Measurements from ENCODE around the gene GPC6. TPM values are rescaled to one million over a fixed set of nuclear protein-coding genes. Genes with fewer than 3 reads are reported as not detected.

The GPC6 gene
- total RNA-seq, 4 donors from 2014 or later: 2.7 to 5.7 (median 4.4) TPM

DNA sequence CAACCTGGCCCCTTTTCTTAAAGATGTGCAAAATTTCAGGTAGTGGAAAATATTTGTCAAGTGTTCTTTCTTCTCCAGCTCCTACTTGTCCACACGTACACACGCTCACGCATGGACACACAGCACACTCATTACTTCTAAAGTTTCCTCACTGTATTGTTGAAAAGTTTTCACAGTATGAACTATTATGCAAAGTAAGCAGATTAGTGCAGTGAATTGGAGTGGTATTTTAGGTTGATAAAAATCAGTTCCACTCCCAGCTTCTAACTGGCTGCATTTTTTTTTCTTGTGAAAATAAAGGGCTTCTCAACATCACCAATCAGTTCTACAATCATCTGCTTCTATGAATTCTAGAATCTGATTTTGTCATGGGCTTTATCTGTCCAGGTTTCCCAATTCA lies 988.4 kb downstream of the GPC6 start:
- Histone ChIP-seq H3K4me3 (no peak overlapping the region), H3K36me3 (no peaks in the 10 kb centered on the region), H3K9me3 (no peaks in the 10 kb centered on the region), H3K27me3 (no peaks in the 10 kb centered on the region), H3K4me1 (no peaks in the 10 kb centered on the region), H3K27ac (no peak overlapping the region)
- DNase-seq (ENCODE audit: low spot score in 2 of 2): no peak
- WGBS: 76% methylated on average over 3 of the region's 3 CpGs
- no peak for TF ChIP-seq EP300 (IDR thresholded peaks at IDR 0.05)
- no peak for TF ChIP-seq POLR2A (IDR thresholded peaks at IDR 0.05)
- no peak for TF ChIP-seq POLR2AphosphoS5 (IDR thresholded peaks at IDR 0.05)
- TF ChIP-seq, protein P1, sequence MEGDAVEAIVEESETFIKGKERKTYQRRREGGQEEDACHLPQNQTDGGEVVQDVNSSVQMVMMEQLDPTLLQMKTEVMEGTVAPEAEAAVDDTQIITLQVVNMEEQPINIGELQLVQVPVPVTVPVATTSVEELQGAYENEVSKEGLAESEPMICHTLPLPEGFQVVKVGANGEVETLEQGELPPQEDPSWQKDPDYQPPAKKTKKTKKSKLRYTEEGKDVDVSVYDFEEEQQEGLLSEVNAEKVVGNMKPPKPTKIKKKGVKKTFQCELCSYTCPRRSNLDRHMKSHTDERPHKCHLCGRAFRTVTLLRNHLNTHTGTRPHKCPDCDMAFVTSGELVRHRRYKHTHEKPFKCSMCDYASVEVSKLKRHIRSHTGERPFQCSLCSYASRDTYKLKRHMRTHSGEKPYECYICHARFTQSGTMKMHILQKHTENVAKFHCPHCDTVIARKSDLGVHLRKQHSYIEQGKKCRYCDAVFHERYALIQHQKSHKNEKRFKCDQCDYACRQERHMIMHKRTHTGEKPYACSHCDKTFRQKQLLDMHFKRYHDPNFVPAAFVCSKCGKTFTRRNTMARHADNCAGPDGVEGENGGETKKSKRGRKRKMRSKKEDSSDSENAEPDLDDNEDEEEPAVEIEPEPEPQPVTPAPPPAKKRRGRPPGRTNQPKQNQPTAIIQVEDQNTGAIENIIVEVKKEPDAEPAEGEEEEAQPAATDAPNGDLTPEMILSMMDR (IDR thresholded peaks at IDR 0.05): no peak

- no peak overlapping the region for H3K27ac ChIP-seq
- H3K4me3 ChIP-seq: no peak overlapping the region
- DNase-seq (ENCODE audit: low spot score in 2 of 2): no peak
- H3K4me1 ChIP-seq: no peaks in the 10 kb centered on the region
- H3K36me3 ChIP-seq: no peaks in the 10 kb centered on the region
- no peaks in the 10 kb centered on the region for H3K9me3 ChIP-seq
- no peaks in the 10 kb centered on the region for H3K27me3 ChIP-seq
- 84% methylated on average over 1 of the region's 1 CpG for WGBS
- TF ChIP-seq POLR2AphosphoS5 (IDR thresholded peaks at IDR 0.05) (no peak), EP300 (IDR thresholded peaks at IDR 0.05) (no peak), POLR2A (IDR thresholded peaks at IDR 0.05) (no peak)
- TF ChIP-seq, protein P1 (IDR thresholded peaks at IDR 0.05): no peak
Measured at GRCh38 chr13:94216476-94216875, 989.9 kb downstream of the GPC6 start.

DNA sequence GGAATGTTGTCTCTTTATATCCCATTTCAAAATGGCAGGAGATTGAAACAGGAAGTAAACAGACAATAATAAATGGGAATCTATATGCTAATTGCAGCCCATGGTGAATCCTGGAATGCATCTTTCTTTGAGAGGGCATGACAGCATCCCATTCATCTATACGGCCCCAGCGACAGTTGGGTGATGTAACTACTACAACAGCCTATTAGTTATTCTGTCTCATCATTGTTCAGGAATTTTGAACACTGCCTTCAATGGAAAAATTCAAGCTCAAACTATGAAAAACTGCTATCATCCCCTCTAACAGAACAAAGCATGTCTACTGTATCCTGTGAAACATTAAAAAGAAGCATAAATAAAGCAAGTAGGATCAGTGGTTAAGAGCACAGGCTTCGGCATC lies 990.8 kb downstream of the GPC6 start:
- no peaks in the 10 kb centered on the region for H3K4me1 ChIP-seq
- TF ChIP-seq POLR2A (IDR thresholded peaks at IDR 0.05) (no peak), EP300 (IDR thresholded peaks at IDR 0.05) (no peak), POLR2AphosphoS5 (IDR thresholded peaks at IDR 0.05) (no peak)
- TF ChIP-seq, protein P1 (IDR thresholded peaks at IDR 0.05): no peak

GRCh38 chr13:94218537-94218936 lies 991.9 kb downstream of the GPC6 start:
- no peak for TF ChIP-seq POLR2A (IDR thresholded peaks at IDR 0.05)
- TF ChIP-seq POLR2AphosphoS5 (IDR thresholded peaks at IDR 0.05): no peak
- TF ChIP-seq, protein P1 (IDR thresholded peaks at IDR 0.05): no peak
- TF ChIP-seq EP300 (IDR thresholded peaks at IDR 0.05): no peak
- Histone ChIP-seq H3K4me1 (no peaks in the 10 kb centered on the region), H3K9me3 (no peaks in the 10 kb centered on the region), H3K27ac (no peak overlapping the region), H3K36me3 (no peaks in the 10 kb centered on the region), H3K4me3 (no peak overlapping the region), H3K27me3 (no peaks in the 10 kb centered on the region)
- DNase-seq (ENCODE audit: low spot score in 2 of 2): no peak
- WGBS: 95% methylated on average over 2 of the region's 2 CpGs

More for the DNA sequence above, 990.8 kb downstream of the GPC6 start:
- DNase-seq (ENCODE audit: low spot score in 2 of 2): no peak
- H3K27me3 ChIP-seq: no peaks in the 10 kb centered on the region
- H3K36me3 ChIP-seq: no peaks in the 10 kb centered on the region
- H3K9me3 ChIP-seq: no peaks in the 10 kb centered on the region
- H3K4me3 ChIP-seq: no peak overlapping the region
- no peak overlapping the region for H3K27ac ChIP-seq
- 87% methylated on average over 3 of the region's 3 CpGs for WGBS

- H3K27me3 ChIP-seq: no peaks in the 10 kb centered on the region
- TF ChIP-seq, protein P1 (IDR thresholded peaks at IDR 0.05): no peak
- TF ChIP-seq POLR2A (IDR thresholded peaks at IDR 0.05) (no peak), EP300 (IDR thresholded peaks at IDR 0.05) (no peak), POLR2AphosphoS5 (IDR thresholded peaks at IDR 0.05) (no peak)
- H3K4me3 ChIP-seq: no peak overlapping the region
- DNase-seq (ENCODE audit: low spot score in 2 of 2): no peak
- no peak overlapping the region for H3K27ac ChIP-seq
- H3K36me3 ChIP-seq: no peaks in the 10 kb centered on the region
- WGBS: 82% methylated on average over 3 of the region's 3 CpGs
- no peaks in the 10 kb centered on the region for H3K4me1 ChIP-seq
- no peaks in the 10 kb centered on the region for H3K9me3 ChIP-seq
Measured at GRCh38 chr13:94218951-94219350, 992.3 kb downstream of the GPC6 start.

All from suprapubic skin (tissue), 4 donors.